Activated naive CD8-positive, alpha-beta T cell treated with anti-CD3 and anti-CD28 coated beads, Interleukin-2, amount 50 U/mL, for 16 hours (primary cell): ENCODE data around the gene CRYBG1.

Experiments used
- DNase-seq: peaks from one replicate; pipeline ENCODE4 v3.0.0-alpha.2; 2020; ENCODE audit warnings: low read depth, low spot score

The CRYBG1 gene

DNA sequence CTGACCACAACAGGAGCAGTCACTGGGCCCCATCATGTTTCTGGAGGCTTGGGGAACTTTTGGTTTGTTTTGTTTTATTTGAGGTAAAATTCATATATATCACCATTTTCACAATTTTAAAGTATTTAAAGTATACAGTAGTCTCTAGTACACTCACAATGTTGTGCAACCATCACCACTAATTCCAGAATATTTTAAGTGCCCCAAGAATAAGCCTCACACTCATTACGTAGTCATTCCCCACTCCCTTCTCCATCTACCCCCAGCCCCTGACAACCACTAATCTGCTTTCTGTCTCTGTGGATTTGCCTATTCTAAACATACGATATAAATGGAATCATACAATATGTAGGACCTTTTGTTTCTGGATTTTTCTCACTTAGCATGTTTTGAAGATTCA lies 239.8 kb downstream of the CRYBG1 start:
- DNase-seq = no peak

DNA sequence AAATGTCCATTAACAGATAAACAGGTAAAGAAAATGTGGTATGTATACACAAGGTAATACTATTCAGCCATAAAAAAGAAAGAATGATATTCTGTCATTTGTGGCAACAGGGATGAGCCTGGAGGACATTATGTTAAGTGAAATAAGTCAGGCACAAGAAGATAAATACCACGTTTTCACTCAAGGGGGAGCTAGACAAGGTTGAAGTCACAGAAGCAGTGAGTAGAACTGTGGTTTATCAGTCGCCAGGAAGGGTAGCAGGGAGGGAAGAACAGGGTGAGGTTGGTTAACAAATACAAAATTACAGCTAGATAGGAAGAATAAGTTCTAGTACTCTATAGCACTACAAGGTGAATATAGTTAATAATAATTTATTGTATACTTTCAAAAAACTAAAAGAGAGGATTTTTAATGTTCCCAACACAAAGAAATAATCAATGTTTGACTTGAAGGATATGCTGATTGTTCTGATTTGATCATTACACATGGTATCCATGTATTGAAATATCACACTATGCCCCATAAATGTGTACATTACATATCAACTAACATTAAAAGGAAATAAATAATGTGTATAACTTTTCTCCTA lies 247.7 kb downstream of the CRYBG1 start:
- no peak for DNase-seq

DNA sequence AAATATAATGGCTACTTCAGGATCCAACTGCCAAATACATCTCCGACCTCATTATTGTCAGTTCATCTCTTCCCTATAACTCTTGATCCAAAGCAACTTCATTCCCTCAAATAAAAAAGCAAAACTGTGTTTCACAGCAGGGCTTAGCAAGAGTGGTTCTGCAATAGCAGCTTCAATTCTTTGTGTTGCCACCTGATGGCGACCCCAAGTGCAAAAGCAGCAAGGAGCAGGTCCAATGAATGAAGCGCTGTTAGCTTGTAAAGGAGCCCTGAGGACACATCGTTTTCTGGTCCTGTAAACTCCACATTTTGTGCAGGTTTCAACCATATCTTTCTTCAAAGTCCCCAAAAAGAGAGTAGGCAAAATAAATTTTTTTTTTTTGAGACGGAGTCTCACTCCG lies 249.2 kb downstream of the CRYBG1 start:
- DNase-seq = no peak

DNA sequence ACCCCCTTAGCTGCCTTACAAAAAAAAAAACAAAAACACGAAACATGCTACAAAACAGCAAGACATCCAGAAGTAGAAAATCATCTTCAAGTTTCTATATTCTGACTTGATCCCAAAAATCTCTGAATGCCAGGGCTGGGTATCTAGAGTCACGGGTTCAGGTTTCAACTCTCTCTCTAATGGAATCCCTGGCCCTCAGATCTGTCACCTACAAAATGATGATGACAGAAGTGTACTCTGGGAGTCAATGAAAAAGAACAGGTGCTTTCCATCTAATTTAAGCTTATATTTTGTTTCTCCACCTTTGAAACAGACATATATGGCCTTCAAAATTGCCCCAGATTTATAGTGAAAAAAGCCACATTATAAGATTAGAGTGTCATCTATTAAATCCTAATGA lies 250.5 kb downstream of the CRYBG1 start:
- DNase-seq = no peak

DNA sequence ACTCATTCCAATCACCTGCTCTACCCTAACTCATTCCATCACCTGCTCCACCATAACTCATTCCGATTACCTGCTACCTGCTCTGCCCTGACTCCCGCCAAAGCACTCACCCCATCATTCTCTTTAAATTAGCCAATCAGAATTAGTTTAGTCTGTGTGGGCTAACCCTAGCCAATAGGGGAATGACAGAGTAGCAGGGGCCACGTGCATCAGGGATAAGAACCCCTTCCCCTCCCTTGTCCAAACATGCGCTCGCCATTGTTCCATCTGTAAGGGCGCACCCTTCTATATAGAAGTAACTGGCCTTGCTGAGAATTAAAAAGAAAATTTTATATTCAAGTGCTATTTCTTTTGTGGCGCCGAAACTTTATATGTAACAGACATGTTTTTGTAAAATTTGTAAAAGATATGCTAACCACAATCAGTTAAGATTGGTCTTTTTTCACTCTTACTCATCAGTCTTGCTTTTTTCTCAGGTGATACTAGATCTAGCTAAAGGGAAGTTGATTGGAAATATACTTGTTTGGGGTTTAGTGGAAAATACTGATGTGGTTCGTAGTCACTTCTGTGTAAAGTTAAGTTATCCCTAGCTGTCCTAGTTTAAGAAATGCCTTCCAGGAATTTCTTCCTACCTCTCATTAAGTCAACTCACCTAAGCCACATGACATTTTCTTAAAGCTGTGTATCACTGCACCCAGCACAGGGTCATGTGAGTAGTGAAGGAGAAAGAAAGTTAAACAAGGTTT lies 252.3 kb downstream of the CRYBG1 start:
- no peak for DNase-seq

DNA sequence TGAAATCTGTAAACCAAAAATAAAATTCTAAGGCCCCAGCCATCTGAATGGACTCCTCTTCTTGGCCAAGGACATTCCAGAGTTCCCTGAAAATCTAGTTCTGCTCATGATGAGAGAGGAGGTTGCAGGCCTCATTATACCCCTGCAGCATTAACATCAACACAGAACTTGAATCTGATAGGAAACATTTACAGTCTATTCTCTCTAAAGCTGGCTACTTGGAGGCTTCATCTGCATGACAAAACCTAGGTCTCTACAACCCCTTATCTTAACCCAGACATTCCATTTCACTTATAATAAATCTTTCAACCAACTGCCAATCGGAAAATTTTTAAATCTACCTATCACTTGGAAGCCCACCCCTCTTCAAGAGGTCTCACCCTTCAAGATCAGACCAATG lies 253.1 kb downstream of the CRYBG1 start:
- DNase-seq = no peak

DNA sequence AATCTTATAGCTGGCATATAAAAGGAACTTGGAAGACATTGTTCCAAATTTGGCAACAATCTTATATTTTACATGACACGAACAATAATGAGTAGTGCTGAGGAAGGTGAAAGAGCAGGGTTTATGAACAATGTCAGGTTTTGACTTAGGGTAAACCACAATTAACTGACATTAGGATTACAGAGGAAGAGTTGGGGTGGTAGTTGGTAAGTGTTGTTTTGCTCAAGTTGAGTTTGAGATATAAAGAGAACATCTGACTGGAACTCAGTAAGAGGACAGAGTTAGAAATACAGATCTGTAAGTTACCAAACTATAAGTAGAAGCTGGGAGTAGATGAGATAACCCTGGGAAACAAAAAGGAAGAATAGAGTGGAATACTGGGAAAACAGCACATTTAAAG lies 253.6 kb downstream of the CRYBG1 start:
- no peak for DNase-seq

DNA sequence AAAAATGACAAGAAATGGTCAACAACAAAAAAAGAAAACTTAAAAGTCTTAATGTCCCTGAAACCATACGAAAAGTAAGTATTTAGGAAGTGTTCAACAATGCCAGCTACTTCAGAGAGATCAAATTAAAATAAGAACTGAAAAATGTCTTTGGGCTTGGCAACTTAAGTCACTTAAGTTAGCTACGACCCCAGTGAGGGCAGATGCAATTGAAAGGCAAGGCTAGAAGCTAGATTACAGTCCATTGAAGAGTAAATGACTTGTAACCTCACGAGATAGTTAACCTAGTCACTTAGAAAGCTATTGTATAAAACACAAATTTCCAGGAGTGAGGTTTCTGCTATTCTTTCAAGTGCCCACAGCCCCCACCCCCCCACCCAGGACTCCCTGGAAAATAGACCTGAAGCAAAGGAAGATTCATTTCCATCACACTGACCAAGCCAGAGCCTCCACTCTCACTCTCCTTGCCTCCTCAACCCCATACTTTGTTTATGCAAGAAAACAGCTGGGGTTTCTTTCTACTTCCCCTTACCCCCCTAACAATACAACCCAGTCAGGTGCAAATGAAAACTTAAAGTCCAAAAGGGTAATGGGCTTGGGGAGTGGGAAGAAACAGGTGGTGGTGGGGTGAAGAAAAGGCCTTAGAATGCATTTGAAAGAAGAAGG lies 254.2 kb downstream of the CRYBG1 start:
- no peak for DNase-seq

DNA sequence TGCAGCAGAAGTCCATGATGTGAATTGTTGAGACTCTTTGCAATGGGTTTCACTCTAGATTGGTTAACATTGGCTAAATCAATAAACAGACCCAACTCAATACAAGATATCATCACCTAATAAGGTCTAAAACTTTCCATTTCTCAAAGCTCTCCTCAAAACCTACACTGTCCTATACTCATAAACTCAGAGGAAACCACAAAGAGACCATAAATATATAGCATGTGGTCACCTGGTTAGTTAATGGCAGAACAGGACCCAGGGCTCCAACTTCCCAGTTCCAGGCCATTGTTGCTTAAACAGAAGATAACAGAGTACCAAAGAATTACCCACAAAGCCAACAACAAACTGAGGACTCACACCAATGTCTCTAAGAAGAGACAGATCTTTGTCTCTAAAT lies 256.8 kb downstream of the CRYBG1 start:
- DNase-seq = no peak

DNA sequence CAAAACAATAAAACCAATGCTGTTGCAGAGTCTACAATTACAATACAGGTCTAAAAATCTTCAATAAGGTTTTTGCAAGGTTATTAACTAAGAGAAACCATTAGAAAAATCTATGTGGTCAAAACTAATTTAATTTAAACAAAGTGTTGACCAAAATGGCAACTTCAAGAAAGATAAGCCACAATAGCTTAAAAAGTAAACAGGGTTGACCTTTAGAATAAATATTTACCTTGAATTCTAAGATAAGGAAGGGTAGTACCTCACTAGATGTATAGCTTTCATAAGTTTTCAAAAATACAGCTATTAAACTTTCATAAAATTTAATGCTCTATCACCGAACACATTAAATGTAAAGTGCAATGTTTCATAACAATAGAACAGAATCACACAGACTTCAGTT lies 257.3 kb downstream of the CRYBG1 start:
- no peak for DNase-seq

DNA sequence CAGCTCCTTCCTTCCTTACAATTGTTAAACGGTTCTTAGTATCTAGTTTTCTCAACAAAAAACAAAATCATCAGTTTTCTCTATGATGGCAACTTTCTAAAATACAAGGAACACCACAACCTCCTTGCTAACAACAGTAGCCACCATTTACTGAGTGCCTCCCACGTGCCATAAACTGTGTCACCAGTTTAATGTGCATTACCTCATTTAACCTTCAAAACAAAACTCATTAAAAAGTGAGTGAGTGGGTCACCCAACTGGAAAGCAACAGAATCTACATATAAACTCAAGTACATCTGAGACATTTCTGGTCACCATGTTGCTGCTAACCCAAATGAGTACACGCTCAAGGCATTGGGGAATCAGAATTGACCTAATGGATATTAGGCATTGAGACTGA lies 257.8 kb downstream of the CRYBG1 start:
- no peak for DNase-seq

DNA sequence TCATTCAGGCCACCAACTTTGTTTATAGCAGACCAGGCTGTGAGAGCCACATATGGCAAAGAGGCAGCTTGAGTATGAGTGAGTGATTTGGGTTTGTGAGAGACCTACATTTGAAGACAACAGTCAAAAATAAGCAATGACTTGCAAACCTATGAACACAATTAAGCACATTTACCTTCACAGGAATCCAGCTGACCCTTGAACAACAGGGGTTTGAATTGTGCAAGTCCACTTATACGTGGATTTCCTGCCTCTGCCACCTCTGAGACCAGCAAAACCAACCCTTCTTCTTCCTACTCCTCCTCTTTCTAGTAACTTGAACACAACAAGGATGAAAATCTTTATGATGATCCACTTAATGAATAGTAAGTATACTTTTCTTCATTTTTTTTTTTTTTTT lies 258.7 kb downstream of the CRYBG1 start:
- DNase-seq = no peak

DNA sequence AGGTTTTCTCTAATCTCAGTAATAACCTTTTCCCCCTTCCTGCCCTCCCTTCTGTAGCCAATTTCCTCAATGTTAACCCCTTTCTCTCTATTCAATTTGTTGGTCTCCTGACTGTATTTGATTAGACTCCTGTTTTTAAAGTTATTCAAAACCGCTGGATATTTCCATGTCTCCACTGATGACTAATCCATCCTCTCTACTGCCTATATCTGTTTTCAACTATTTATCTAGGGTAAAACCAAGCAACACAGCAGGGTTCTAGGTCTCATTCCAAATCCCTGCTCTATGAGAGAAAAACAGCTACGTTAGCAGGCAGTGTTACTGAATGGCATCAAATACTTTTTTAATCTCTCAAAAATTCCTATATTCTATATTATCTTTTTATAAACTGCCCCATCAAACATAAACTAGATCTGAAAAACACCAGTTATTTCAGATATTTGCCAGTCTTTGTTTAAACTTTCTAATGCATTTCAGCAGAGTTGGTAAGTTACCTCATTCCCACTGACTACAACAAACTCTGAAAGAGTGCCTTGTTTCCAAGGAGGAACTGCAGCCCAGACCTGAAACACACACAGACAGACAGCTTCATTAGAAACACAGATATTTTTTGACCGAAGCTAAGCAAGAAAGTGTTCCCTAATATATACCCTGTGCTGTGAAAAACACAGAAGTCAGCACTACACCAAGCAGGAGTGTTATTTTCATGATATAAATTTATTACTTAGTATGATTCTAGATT lies 260.6 kb downstream of the CRYBG1 start:
- DNase-seq = no peak
